Left ventricle myocardium superior (tissue), 1 donor: ENCODE results near the gene LAG3. TPM values are rescaled to one million over a fixed set of nuclear protein-coding genes. Genes with fewer than 3 reads are reported as not detected.
"Not testable (repeated sequence)": the region's sequence is repeated elsewhere in the genome, so short reads cannot be mapped to it uniquely, and the experiment has no call there.

Experiments
- ATAC-seq: fragments of 200-7000 bp; cut with Tn5 transposase; one replicate; pipeline ENCODE4 v1.9.1; 2020; ENCODE audit warnings: mild to moderate bottlenecking, moderate library complexity
- DNase-seq: peaks from one replicate; pipeline ENCODE4 v3.0.0-alpha.2; 2020
- intact Hi-C: fragments of 100-400 bp; cut with micrococcal nuclease; formaldehyde crosslinking; loops from one replicate; pipeline ENCODE4 v1.11.0; 2022
- long read RNA-seq: library from polyadenylated mRNA; unstranded; transcript quantifications from one replicate; pipeline ENCODE4 v2.0.0, GENCODE V29; 2021
- total RNA-seq: library from RNA; stranded (reverse); fragmentation: NEBNext Ultra II Directional; extraction: Animal tissue kit (Norgen Biotek cat#: 25700); gene quantifications from one replicate; pipeline ENCODE4 v1.2.1, GENCODE V29; 2021
- donor health status: DM: no; HTN: yes; CAD: no; lungs with severe emphysema.

Gene LAG3
- 0.37 TPM for total RNA-seq
- long read RNA-seq: 0 reads

GRCh38 chr12:6772331-6772695, at the start of gene LAG3:
Gene LAG3 (plus strand): TSS chr12:6772520. CDS start chr12:6772853, 333 bp downstream.
- intact Hi-C loops: loop anchor here (2.0 kb wide), 1 partner anchor 38 kb away; no protein-coding TSS in a partner anchor
- DNase-seq (peak; percentile 33), ATAC-seq (peak; percentile 6)

- no peak for DNase-seq
- ATAC-seq: no peak
- intact Hi-C loops: no loop called here
Observed at GRCh38 chr12:6722863-6723262, 49.5 kb upstream of the LAG3 start.

DNA sequence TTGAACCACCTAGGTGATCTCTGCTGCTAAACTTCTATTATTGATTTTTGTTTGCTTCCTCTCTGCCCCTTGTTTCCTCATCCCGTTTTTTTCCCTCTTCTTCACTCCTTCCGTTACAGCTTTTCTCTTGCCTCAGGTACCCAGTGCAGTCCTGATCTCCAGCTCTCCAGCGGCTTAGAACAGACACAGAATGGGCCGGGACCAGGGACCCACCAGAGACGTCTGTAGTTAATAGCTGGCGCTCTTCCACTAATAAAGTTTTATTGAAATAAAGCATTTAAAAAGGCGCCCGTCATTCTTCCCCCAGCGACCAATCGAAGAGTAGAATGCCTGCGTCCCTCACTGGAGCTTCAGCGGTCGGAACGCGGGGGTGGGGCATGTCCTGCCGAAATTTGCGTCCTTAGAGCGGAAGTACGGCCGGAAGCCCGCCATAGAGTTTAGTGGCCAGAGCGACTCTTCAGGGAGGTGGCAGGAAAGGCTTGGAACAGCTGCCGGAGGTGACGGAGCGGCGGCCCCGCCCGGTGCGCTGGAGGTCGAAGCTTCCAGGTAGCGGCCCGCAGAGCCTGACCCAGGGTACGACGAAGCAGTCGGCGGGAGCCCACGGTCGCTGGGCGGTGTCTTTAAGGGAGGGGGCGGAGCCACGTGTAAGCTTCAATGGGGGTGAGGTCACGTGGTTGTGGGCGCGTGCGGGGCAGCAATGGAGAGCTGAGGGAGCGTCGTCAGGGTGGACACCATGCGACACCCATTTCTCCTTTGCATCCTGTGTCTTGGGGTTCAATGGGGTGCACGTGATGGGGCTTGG, 48.5 kb upstream of the LAG3 start, which contains the start of gene COPS7A:
TSS of gene COPS7A (plus strand) at position 440 of the 802 bp plus-strand sequence. CDS start 611 bp downstream, outside the sequence.
- intact Hi-C loops: no loop called here
- ATAC-seq (peak; percentile 99), DNase-seq (peak; percentile 98)

- ATAC-seq: peak; percentile 13
- intact Hi-C loops: no loop called here
- DNase-seq: no peak
Observed at GRCh38 chr12:6724409-6724797, 47.9 kb upstream of the LAG3 start.

- ATAC-seq (no peak), DNase-seq (no peak)
- intact Hi-C loops: no loop called here
Observed at GRCh38 chr12:6725350-6725749, 47.0 kb upstream of the LAG3 start.

DNA sequence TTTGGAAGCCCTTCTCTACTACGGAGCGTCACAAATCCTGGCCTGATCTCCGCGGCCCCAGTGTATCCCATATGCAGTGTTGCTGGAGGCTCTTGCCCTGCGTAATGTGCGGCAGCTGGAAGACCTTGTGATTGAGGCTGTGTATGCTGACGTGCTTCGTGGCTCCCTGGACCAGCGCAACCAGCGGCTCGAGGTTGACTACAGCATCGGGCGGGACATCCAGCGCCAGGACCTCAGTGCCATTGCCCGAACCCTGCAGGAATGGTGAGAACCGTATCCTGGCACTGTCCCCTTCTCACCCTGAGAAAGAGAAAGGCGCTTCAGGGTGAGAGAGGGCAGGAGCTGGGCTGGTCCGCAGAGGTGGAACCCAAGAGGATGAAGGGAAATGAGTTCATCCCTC, 43.1 kb upstream of the LAG3 start:
- DNase-seq: no peak
- intact Hi-C loops: no loop called here
- ATAC-seq: no peak

- intact Hi-C loops: no loop called here
- ATAC-seq: no peak
- no peak for DNase-seq
Observed at GRCh38 chr12:6730169-6730568, 42.2 kb upstream of the LAG3 start.

GRCh38 chr12:6734506-6735387, 37.6 kb upstream of the LAG3 start:
- ATAC-seq (no peak), DNase-seq (no peak)
- intact Hi-C loops: loop anchor here (2.0 to 5.0 kb wide), 2 partner anchors 38 to 93 kb away; partner anchors contain the start of genes LAG3 and P3H3

DNA sequence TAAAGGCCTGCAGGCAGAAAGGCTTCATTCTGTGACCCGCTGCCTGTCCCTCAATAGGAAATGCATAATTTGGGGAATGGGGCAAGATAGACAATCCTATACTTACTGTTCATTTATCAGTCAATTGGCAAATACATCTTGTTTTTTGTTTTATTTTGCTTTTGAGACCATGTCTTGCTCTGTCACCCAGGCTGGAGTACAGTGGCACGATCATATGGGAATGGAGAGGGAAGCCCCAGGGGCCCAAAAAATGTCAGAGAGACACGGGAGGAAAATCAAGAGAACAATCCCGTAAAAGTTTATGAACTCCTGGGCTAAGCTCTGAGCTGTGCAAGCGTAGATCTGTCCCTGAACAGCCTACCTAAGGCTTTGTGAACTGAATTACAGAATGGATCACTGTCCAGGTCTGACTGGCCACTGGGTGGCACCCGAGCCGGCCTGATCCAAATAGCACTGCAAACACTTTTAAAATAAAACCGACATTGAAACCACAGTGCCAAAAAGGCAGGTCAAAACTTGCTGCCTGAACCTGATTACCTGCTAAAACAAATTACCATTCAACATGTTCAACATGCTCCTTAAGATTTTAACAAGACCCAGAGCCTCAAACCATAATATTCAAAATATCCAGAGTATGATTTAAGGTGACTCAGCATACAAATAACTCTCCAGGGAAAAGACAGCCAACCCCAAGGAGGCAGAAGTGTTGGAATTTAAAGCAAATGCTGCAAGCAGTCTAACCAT, 36.7 kb upstream of the LAG3 start:
- ATAC-seq (peak; percentile 92), DNase-seq (peak; percentile 81)
- intact Hi-C loops: loop anchor here (2.0 to 5.0 kb wide), 2 partner anchors 37 to 92 kb away; partner anchors contain the start of genes LAG3 and P3H3

GRCh38 chr12:6736754-6737153, 35.6 kb upstream of the LAG3 start:
- DNase-seq (no peak), ATAC-seq (no peak)
- intact Hi-C loops: loop anchor here (5.0 kb wide), 1 partner anchor 91 kb away; the partner anchor contains the start of gene P3H3

- intact Hi-C loops, DNase-seq, ATAC-seq: not testable (repeated sequence)
Observed at GRCh38 chr12:6742080-6742479, 30.2 kb upstream of the LAG3 start.

DNA sequence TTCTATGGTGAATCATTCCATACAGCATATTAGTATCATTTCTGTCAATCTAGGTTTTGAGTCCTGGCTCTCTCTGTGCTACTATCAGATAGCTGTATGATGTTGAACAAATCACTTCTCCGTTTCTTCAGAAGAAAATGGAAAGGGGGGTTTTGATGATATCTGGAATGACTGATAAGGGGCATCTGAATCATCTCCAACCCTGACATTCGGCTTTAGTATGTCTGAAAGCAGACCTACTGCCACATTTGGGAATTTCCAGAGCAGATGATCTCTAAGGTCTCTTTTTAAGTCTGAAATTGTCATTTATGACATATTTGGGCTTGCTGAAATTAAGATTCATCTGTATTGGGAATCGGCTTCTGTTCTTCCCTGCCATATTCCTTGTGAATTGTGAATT, 29.5 kb upstream of the LAG3 start:
- intact Hi-C loops: no loop called here
- ATAC-seq (no peak), DNase-seq (no peak)

DNA sequence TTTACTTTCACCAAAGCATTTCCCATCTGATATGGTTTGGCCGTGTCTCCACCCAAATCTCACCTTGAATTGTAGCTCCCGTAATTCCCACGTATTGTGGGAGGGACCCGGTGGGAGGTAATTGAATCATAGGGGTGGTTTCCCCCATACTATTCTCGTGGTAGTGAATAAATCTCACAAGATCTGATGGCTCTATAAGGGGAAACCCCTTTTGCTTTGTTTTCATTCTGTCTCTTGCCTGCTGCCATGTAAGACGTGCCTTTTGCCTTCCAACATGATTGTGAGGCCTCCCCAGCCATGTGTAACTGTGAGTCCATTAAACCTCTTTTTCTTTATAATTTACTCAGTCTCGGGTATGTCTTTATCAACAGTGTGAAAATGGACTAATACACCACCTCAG, 29.0 kb upstream of the LAG3 start:
- intact Hi-C loops, DNase-seq, ATAC-seq: not testable (repeated sequence)

- ATAC-seq: peak; percentile 42
- intact Hi-C loops: no loop called here
- DNase-seq: no peak
Observed at GRCh38 chr12:6745741-6746525, 26.4 kb upstream of the LAG3 start.

- ATAC-seq (no peak), DNase-seq (no peak)
- intact Hi-C loops: no loop called here
Observed at GRCh38 chr12:6747216-6747615, 25.1 kb upstream of the LAG3 start.

GRCh38 chr12:6748761-6749160, 23.6 kb upstream of the LAG3 start:
- DNase-seq: no peak
- ATAC-seq: no peak
- intact Hi-C loops: no loop called here

- no peak for DNase-seq
- ATAC-seq: no peak
- intact Hi-C loops: no loop called here
Observed at GRCh38 chr12:6750506-6750905, 21.8 kb upstream of the LAG3 start.

DNA sequence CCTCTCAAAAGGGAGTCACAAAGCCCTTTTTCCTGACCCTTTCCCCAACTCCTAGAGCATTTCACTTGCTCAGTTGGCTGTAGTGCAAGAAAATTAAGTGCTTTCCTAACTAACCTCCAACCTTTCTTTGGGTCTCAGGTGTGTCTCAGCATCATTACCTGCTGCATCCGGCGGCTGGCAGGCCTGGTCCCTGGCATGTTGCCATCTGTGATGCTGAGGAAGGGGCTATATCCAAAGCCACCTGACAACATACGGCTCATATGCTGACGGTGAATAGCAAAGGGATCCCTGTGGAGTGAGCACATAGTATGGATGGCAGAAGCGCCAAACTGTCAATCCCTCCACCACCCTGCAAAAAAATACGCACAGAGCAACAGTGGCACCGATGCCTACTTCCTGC, 20.6 kb upstream of the LAG3 start:
- ATAC-seq (no peak), DNase-seq (no peak)
- intact Hi-C loops: no loop called here
